Colonic mucosa (tissue), 4 donors: ENCODE data around the gene MRTFB. TPM values are rescaled to one million over a fixed set of nuclear protein-coding genes. Genes with fewer than 3 reads are reported as not detected.
A peak's percentile ranks its signal among the peaks of the same experiment; 100 is the strongest.

Source experiments
- DNase-seq: peaks from one replicate; pipeline ENCODE4 v3.0.0-alpha.2; 2020
- H3K27ac ChIP-seq: fragments of 200-600 bp; one replicate; pipeline ENCODE4 v1.8.0; 2021
- H3K27me3 ChIP-seq: fragments of 200-600 bp; one replicate; pipeline ENCODE4 v1.8.0; 2021
- H3K36me3 ChIP-seq: fragments of 200-600 bp; one replicate; pipeline ENCODE4 v1.8.0; 2021
- H3K4me1 ChIP-seq: fragments of 200-600 bp; one replicate; pipeline ENCODE4 v1.8.0; 2021; ENCODE audit warnings: mild to moderate bottlenecking
- H3K4me3 ChIP-seq: fragments of 200-600 bp; one replicate; pipeline ENCODE4 v1.8.0; 2021
- H3K9ac ChIP-seq, 2 donors: one replicate each; pipeline ENCODE4 v1.7.0; 2013; ENCODE audit warnings: control low read depth in 2 of 2, low read depth in 2 of 2, low read length in 2 of 2
- H3K9me3 ChIP-seq: fragments of 200-600 bp; one replicate; pipeline ENCODE4 v1.8.0; 2021
- intact Hi-C: fragments of 100-400 bp; cut with DNase I; formaldehyde crosslinking; loops from one replicate; pipeline ENCODE4 v1.14.1; 2022
- total RNA-seq, 2 donors: library from RNA; stranded (reverse); fragmentation: NEBNext Ultra II Directional in 1 of 2; extraction: Animal tissue kit (Norgen Biotek cat#: 25700) in 1 of 2; gene quantifications; one replicate each; pipeline ENCODE4 v1.2.1, GENCODE V29; 2021
- TF ChIP-seq, protein P1 (sequence below): fragments of 200-600 bp; IDR thresholded peaks from one replicate; pipeline ENCODE4 v1.8.0; 2022; ENCODE audit warnings: antibody characterized with exemption, mild to moderate bottlenecking
- donor health status: healthy.
- donor health status: DM: no; HTN: no; CAD: no.
- donor health status: DM: no; HTN: no; CAD: no.

The MRTFB gene
- total RNA-seq, 2 donors from 2014 or later, result 31.4 to 40.3 TPM

GRCh38 chr16:14248791-14249190 is 177.7 kb downstream of the MRTFB start:
- intact Hi-C loops, result loop anchor here (2.0 to 5.0 kb wide), 2 partner anchors 282 to 326 kb away; partner anchors contain the start of gene ERCC4

GRCh38 chr16:14249291-14250032 is 178.3 kb downstream of the MRTFB start:
- Histone ChIP-seq H3K9me3 (no peaks in the 10 kb centered on the region), H3K9ac (no peak overlapping the region), H3K27ac (no peak overlapping the region), H3K4me3 (no peak overlapping the region), H3K36me3 (peaks cover 6% of the 10 kb centered on the region), H3K4me1 (no peaks in the 10 kb centered on the region), H3K27me3 (no peaks in the 10 kb centered on the region)
- TF ChIP-seq, protein P1, sequence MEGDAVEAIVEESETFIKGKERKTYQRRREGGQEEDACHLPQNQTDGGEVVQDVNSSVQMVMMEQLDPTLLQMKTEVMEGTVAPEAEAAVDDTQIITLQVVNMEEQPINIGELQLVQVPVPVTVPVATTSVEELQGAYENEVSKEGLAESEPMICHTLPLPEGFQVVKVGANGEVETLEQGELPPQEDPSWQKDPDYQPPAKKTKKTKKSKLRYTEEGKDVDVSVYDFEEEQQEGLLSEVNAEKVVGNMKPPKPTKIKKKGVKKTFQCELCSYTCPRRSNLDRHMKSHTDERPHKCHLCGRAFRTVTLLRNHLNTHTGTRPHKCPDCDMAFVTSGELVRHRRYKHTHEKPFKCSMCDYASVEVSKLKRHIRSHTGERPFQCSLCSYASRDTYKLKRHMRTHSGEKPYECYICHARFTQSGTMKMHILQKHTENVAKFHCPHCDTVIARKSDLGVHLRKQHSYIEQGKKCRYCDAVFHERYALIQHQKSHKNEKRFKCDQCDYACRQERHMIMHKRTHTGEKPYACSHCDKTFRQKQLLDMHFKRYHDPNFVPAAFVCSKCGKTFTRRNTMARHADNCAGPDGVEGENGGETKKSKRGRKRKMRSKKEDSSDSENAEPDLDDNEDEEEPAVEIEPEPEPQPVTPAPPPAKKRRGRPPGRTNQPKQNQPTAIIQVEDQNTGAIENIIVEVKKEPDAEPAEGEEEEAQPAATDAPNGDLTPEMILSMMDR, result peak; percentile 78
- intact Hi-C loops, result loop anchor here (2.0 to 10.0 kb wide), 3 partner anchors 281 to 345 kb away; partner anchors contain the start of gene ERCC4
- DNase-seq, result peak; percentile 45

More at GRCh38 chr16:14248791-14249190, 177.7 kb downstream of the MRTFB start:
- Histone ChIP-seq H3K4me1 (no peaks in the 10 kb centered on the region), H3K4me3 (no peak overlapping the region), H3K9me3 (no peaks in the 10 kb centered on the region), H3K9ac (no peak overlapping the region), H3K27ac (no peak overlapping the region), H3K36me3 (peaks cover 6% of the 10 kb centered on the region), H3K27me3 (no peaks in the 10 kb centered on the region)
- TF ChIP-seq, protein P1, result no peak
- DNase-seq, result no peak

- no peaks in the 10 kb centered on the region for H3K27me3 ChIP-seq
- H3K4me1 ChIP-seq, result no peaks in the 10 kb centered on the region
- DNase-seq, result no peak
- TF ChIP-seq, protein P1, result no peak
- peaks cover 6% of the 10 kb centered on the region for H3K36me3 ChIP-seq
- H3K4me3 ChIP-seq, result no peak overlapping the region
- intact Hi-C loops, result loop anchor here (10.0 kb wide), 1 partner anchor 343 kb away; no protein-coding TSS in a partner anchor
- no peak overlapping the region for H3K27ac ChIP-seq
- H3K9ac ChIP-seq, result no peak overlapping the region
- no peaks in the 10 kb centered on the region for H3K9me3 ChIP-seq
Observed at GRCh38 chr16:14251419-14251818, 180.3 kb downstream of the MRTFB start.

- H3K9ac ChIP-seq, result no peak overlapping the region
- no peaks in the 10 kb centered on the region for H3K4me1 ChIP-seq
- no peaks in the 10 kb centered on the region for H3K36me3 ChIP-seq
- TF ChIP-seq, protein P1, result no peak
- no peak overlapping the region for H3K4me3 ChIP-seq
- intact Hi-C loops, result loop anchor here (10.0 kb wide), 1 partner anchor 342 kb away; no protein-coding TSS in a partner anchor
- DNase-seq, result no peak
- no peaks in the 10 kb centered on the region for H3K9me3 ChIP-seq
- no peak overlapping the region for H3K27ac ChIP-seq
- H3K27me3 ChIP-seq, result no peaks in the 10 kb centered on the region
Observed at GRCh38 chr16:14252860-14253259, 181.7 kb downstream of the MRTFB start.

DNA sequence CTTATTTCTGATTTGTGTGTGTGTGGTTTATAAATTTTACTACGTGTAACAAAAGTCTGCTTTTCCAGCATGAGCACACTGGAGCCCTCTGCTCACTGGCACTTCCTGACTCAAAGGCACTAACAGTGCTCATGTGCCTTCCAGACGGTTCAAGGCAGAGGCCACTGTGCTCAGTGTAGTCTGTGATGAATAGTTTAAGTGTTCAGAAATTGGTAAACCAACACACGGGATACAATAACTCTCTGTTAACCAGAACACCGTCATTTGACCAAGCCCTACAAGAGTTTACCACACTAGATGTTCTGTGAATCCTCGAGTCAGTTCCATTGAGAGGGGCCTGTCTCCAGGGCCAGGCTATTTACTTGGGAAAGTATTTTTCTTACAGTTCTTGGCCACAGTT is 191.9 kb downstream of the MRTFB start:
- TF ChIP-seq, protein P1, result no peak
- H3K27me3 ChIP-seq, result no peaks in the 10 kb centered on the region
- peaks cover 9% of the 10 kb centered on the region for H3K36me3 ChIP-seq
- H3K4me3 ChIP-seq, result no peak overlapping the region
- no peaks in the 10 kb centered on the region for H3K4me1 ChIP-seq
- H3K27ac ChIP-seq, result no peak overlapping the region
- H3K9me3 ChIP-seq, result no peaks in the 10 kb centered on the region
- H3K9ac ChIP-seq, result no peak overlapping the region
- intact Hi-C loops, result no loop called here
- DNase-seq, result no peak
